Fibroblast of villous mesenchyme (primary cell): Measurements from ENCODE around the gene MAFF. TPM values are rescaled to one million over a fixed set of nuclear protein-coding genes. Genes with fewer than 3 reads are reported as not detected.

Experiments used
- DNase-seq: peaks from one replicate; pipeline ENCODE4 v3.0.0-alpha.2; 2010; ENCODE audit warnings: low read depth
- H3K4me3 ChIP-seq: 2 replicates; pipeline ENCODE4 v1.5.1; 2011; ENCODE audit warnings: low read depth, mild to moderate bottlenecking, low read length
- total RNA-seq: library from RNA; depleted of rRNA; stranded (reverse); fragments of >200 nt; gene quantifications from 2 replicates; pipeline ENCODE4 v1.2.3, GENCODE V29; 2012
- TF ChIP-seq, protein P1 (sequence below): IDR thresholded peaks from 2 replicates; pipeline ENCODE4 v1.5.1; 2012; ENCODE audit warnings: low read depth, mild to moderate bottlenecking, low read length; ENCODE audit not compliant: insufficient read depth

The MAFF gene
- total RNA-seq, 1 donor, result 19.4 TPM

DNA sequence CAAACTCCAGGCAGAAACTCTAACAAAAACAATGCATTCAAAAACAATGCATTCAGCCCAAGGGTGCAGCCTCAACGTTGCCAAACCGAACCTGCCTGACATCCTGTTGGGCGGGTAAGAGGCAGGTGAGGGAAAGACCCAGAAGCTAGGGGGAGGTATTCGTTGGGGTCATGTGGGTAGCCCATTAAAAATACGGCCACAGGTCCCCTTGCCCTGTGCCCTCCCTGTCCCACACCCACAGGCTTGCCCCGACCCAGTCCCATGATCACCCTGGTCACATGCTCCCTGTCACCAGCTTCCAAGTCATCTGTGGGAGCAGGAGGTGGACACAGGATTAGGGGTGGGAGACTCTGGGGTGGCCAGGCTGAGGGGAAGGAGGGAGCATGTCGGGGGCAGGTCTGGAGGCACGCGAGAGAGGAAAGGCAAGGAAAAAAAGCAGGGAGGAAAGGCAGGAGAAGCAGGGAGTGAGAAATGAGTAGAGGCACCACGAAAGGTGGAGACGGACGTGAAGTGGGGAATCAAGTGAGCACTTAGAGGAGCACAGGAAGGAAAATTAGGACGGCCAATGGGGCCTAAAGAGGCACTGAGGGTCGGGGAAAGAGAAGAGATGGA, 20.8 kb upstream of the MAFF start:
- TF ChIP-seq, protein P1, sequence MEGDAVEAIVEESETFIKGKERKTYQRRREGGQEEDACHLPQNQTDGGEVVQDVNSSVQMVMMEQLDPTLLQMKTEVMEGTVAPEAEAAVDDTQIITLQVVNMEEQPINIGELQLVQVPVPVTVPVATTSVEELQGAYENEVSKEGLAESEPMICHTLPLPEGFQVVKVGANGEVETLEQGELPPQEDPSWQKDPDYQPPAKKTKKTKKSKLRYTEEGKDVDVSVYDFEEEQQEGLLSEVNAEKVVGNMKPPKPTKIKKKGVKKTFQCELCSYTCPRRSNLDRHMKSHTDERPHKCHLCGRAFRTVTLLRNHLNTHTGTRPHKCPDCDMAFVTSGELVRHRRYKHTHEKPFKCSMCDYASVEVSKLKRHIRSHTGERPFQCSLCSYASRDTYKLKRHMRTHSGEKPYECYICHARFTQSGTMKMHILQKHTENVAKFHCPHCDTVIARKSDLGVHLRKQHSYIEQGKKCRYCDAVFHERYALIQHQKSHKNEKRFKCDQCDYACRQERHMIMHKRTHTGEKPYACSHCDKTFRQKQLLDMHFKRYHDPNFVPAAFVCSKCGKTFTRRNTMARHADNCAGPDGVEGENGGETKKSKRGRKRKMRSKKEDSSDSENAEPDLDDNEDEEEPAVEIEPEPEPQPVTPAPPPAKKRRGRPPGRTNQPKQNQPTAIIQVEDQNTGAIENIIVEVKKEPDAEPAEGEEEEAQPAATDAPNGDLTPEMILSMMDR, result no peak
- peak; percentile 44 for DNase-seq
- peak overlapping the region; percentile 69 for H3K4me3 ChIP-seq

DNA sequence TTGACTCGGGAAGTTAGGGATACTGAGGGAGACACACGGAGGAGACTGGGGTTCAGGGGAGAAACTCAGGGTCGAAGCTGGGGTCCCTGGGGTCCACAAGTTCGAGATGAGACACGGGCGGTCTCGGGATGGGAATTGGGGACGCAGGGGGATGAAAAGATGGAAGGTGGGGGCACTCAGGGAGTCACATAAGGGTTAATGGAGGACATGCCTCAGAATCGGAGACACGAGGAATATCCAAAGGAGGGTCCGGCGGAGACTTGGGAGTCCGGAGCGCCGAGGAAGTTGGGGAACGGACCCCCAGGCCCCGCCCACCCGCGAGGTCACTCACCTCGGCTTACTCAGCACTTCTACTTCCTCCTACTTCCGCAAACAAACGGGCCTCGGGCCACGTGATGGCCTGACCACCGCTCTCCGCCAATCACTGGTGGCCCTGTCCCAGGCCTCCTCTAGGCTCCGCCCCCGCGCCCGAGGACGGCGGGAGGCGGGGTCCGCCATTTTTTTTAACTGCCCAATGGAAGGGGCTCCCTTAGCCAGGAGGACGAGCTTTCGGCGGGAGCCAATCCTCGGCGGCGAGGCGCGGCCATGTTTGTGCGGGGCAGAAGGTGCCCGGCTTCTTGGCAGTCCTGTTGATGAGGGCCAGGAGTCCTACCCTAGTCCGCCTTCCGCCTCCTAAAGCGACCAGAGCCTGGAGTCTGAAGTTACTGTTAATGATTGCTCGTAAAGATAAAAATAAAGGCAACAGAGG, 20.2 kb upstream of the MAFF start, which contains the start of gene PLA2G6:
Gene PLA2G6, minus strand, starts transcription at position 378 of the 748 bp plus-strand sequence. CDS start 12,404 bp downstream, outside the sequence.
- H3K4me3 ChIP-seq, result peak within 1 kb of the TSS; percentile 69
- peak; percentile 99 for DNase-seq
- TF ChIP-seq, protein P1, result no peak

DNA sequence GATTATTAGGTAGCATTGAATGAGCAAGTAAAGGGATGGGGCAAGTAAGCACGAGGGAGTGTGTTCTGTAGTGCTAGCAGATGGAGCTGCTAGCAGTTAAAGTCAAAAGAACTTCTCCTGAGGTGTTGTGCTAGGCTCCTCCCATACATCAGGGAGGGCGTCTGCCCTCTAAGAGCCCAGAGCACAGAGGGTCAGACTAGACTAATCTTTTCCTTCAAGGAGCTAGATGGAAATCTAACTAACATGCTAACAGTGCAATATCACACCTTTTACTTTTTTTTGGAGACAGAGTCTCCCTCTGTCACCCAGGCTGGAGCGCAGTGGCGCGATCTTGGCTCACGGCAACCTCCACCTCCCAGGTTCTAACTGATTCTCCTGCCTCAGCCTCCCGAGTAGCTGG, 17.0 kb upstream of the MAFF start:
- TF ChIP-seq, protein P1, result no peak
- DNase-seq, result no peak
- no peak overlapping the region for H3K4me3 ChIP-seq

GRCh38 chr22:38186429-38186828, 15.4 kb upstream of the MAFF start:
- peak; percentile 84 for DNase-seq
- no peak overlapping the region for H3K4me3 ChIP-seq
- TF ChIP-seq, protein P1, result no peak

DNA sequence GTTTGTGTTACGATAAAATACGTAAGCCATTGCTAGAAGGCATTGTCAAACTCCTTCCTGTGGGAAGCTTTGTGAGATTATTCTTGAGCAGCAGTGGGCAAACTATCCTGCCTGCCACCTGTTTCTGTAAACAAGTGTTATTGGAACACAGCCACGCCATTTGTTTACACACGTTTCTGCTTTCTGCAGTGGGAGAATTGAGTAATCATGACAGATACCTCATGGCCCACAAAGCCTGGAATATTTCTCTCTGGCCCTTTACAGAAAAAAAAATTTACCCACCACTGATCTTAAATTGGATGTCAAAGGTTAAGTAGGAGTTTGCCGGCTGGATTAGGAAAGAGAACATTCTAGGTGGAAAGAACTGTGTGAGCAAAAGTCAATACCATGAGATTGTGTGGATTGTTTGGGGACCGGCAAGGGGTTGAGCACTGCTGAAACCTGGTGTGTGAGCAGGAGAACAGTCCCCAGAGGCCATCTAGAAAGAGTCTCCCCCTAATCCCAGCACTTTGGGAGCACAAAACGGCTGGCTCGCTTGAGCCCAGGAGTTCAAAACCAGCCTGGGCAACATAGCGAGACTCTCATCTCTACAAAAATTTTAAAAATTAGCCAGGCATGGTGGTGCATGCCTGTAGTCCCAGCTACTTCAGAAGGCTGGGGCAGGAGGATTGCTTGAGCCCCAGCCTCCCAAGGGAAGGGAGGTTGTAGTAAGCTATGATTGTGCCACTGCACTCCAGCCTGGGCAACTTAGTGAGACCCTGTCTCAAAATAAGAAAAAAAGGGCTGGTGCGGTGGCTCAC, 14.2 kb upstream of the MAFF start:
- H3K4me3 ChIP-seq, result no peak overlapping the region
- TF ChIP-seq, protein P1, result no peak
- peak; percentile 99 for DNase-seq

DNA sequence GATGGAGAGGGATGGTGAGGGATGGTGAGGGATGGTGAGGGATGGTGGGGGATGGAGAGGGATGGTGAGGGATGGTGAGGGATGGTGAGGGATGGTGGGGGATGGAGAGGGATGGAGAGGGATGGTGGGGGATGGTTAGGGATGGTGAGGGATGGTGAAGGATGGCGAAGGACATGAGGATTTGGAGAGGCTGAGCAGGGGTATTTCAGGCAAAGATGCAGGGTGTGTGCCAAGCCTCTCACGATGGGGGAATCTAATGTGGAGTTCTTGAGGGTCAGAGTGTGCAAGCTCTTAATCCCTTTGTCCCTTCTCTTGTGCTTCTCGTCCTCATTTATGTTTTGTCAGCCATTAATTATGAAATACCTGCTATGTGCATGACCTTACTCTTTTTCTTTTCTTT, 12.7 kb upstream of the MAFF start:
- TF ChIP-seq, protein P1, result no peak
- DNase-seq, result no peak
- H3K4me3 ChIP-seq, result no peak overlapping the region
